Stimulated activated CD4-positive, alpha-beta T cell treated with anti-CD3 and anti-CD28 coated beads, Interleukin-15, amount 100 ng/mL, for 1 hour (primary cell): Measurements from ENCODE around the gene ALDH1A2.
A peak's percentile ranks its signal among the peaks of the same experiment; 100 is the strongest.
"Not testable (repeated sequence)": the region's sequence is repeated elsewhere in the genome, so short reads cannot be mapped to it uniquely, and the experiment has no call there.

Experiments
- DNase-seq, 2 donors: peaks; one replicate each; pipeline ENCODE4 v3.0.0-alpha.2; 2020; ENCODE audit warnings: low read depth in 1 of 2, low spot score in 1 of 2

The ALDH1A2 gene

GRCh38 chr15:58065445-58066041, at the start of gene ALDH1A2:
TSS of gene ALDH1A2 (minus strand) at chr15:58065711. CDS start at chr15:58065650, 61 bp downstream.
- peak in 1 of 2 donors; percentile 0 for DNase-seq

DNA sequence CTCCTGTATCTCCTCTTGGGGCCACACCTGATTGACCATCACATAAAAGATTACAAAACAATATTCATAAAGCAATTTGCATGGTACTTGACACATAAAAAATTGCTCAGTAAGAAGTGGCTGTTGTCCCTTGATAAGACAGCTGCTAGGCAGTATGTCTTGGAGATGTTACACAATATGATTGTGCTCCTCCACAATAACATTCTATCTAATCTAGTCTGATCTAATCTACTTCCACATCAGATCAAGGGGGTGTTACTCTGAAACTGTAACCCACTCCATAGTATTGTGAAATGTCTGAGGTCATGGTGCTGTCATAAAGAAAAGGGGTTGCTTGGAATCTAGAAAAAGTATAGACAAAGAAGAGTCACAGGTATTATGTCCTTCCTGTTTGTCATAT, 49.3 kb upstream of the ALDH1A2 start:
- no peak for DNase-seq

- no peak for DNase-seq
These were observed 48.9 kb upstream of the ALDH1A2 start for GRCh38 chr15:58114388-58114787.

DNA sequence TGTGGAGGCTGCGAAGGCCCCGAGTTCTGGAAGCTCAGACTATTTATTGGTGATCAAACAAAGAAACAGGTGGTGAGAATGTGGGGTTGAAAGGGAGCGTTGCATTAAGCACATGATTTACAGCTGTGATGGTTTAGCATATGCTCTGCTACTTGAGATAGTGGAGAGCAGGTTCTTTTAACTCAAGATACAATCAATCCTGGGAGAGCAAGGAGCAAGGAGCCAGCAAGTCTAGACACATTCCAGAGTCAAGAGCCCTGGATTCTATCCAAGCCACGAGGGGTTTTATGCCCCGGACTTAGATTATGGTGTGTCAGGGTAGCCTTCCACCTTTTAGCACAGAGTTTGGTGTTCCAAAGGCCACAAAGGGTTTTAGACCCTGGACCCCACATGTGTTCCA, 47.8 kb upstream of the ALDH1A2 start:
- DNase-seq: not testable (repeated sequence)

GRCh38 chr15:58111718-58112104, 46.2 kb upstream of the ALDH1A2 start:
- DNase-seq: no peak

GRCh38 chr15:58110999-58111717, 45.6 kb upstream of the ALDH1A2 start:
- no peak for DNase-seq

- DNase-seq: no peak
These were observed 43.9 kb upstream of the ALDH1A2 start for GRCh38 chr15:58109419-58109818.

- no peak for DNase-seq
These were observed 42.6 kb upstream of the ALDH1A2 start for GRCh38 chr15:58108117-58108516.

DNA sequence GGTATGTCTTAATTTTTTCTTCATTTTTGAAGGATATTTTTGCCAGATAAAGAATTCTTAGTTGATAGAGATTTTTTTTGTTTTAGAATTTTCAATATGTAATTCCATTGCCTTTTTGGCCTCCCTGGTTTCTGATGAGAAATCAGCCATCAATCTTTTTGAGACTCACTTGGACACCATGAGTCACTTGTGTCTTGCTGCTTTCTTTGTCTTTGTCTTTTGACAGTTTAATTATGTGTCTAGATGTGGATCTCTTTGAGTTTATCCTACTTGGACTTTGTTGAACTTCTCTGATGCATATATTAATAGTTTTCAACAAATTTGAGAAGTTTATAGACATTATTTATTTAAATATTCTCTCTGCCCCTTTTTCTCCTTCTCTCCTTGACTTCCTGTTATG, 38.0 kb upstream of the ALDH1A2 start:
- no peak for DNase-seq

GRCh38 chr15:58096529-58097084, 31.1 kb upstream of the ALDH1A2 start:
- DNase-seq: no peak

GRCh38 chr15:58095415-58095814, 29.9 kb upstream of the ALDH1A2 start:
- DNase-seq: no peak

DNA sequence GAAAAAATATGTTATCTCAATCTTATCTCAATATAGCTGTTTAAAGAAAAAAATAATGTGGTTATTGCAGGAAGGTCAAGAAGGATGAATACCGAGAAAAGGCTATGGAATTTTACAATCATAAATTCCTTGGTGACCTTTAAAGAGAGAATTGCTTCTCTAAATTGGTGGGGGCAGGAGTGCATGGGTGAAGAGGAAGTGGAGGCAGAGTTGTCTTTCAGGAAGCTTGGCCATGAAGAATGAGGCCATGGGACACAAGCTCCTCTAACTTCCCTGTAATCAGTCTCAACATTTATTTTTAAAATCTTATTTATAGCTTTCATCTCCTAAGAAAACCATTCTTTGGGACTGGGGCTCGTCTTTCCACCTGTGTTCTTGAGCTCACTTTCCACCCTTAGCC, 22.4 kb upstream of the ALDH1A2 start:
- no peak for DNase-seq

DNA sequence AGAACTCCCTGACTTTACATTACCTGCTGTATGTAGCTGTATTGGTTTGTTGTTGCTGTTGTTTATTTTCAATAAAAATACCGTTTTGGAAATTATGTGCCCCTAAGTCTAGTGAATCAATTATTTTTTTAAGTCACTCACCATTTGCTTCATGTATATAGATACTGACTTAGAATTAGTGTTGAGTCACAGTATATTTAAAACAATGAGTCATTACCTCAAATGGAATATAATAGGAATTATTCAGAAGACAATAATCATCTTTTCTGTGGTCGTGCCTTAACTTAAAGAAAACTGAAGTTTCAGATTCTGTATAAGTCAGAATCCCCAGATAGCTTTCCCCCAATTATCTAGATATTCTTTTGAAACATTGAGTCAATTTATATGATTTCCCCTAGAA, 21.0 kb upstream of the ALDH1A2 start:
- no peak for DNase-seq

GRCh38 chr15:58083526-58083925, 18.0 kb upstream of the ALDH1A2 start:
- DNase-seq: no peak

DNA sequence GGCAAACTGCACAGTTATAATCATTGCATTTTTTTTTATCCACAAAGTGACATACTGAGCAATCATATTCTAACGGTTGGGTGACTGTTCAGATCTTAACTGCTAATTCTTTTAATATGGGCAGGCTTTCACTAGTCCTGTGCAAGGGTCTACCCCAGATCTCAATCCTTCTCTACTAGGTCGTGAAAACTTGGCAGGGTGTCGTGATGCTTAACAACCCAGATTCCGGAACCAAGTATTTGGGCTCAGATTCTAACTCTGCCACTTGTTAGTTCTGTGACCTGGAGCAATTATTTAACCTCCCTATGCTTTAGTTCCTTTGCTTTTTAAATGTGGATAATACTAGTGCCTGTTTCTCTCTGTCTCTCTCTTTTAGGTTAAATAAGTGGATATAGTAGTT, 16.4 kb upstream of the ALDH1A2 start:
- DNase-seq: no peak

DNA sequence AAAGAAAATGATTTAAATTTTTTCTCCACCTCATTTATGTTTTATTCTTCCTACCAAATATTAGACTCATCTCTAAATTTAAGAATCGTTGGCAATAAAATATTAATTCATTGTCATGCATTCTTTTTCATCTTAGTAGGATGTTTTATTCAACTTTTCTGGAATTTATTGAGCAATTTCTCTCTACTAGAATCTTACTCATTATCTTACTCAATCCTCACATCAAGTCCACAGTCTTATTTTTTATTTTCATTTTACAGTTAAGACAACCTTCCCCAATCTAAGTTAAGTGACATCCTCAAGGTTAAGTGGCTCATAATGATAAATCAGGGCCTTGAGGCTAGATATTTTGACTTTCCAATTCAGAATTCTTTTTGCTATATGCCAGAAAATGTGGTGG, 15.9 kb upstream of the ALDH1A2 start:
- DNase-seq: no peak

DNA sequence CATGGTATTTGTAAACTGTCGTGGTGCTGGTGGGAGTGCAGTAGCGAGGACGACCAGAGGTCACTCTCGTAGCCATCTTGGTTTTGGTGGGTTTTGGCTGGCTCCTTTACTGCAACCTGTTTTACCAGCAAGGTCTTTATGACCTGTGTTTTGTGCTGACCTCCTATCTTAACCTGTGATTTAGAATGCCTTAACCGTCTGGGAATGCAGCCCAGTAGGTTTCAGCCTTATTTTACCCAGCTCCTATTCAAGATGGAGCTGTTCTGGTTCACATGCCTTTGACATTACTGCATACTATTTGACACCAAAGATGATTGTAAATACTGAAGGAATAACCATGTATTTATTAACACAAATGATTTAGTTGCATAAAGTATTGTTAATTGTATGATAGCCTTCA, 15.4 kb upstream of the ALDH1A2 start:
- not testable (repeated sequence) for DNase-seq

DNA sequence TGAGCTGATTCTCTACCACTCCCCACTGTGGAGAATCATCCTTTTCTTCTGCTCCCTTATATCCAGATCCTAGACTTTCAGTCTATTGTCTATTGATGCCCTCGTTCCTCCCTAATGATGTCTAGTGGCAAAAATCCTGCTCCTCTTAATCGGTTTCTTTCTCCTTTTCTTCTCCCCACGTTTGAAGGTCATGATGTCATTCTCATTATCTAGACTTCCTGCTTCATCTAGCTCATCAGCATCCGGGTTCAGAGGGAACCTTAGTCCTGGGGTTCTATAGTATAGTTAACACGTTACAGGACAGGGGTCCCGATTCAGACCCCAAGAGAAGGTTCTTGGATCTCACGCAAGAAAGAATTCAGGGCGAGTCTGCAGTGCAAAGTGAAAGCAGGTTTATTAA, 14.9 kb upstream of the ALDH1A2 start:
- no peak for DNase-seq

DNA sequence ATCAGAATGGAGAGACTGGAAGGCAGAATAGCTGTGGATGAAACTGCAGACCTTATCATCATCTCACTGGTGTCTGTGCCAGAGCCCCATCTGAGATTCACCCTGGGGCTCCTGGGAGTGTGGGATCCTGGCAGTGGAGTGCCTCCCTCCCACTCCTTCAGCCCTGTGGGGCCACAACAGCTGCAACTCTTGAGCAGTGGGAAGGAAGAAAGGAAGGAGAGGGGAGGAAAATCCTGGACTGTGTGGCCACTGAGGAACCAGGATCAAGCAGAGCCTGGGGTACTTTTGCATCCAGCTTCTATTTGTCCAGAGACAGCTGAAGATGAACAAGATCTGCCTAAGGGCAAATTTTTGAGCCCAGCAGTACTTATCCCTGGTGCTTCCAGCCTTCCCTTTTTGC, 13.1 kb upstream of the ALDH1A2 start:
- DNase-seq: no peak

DNA sequence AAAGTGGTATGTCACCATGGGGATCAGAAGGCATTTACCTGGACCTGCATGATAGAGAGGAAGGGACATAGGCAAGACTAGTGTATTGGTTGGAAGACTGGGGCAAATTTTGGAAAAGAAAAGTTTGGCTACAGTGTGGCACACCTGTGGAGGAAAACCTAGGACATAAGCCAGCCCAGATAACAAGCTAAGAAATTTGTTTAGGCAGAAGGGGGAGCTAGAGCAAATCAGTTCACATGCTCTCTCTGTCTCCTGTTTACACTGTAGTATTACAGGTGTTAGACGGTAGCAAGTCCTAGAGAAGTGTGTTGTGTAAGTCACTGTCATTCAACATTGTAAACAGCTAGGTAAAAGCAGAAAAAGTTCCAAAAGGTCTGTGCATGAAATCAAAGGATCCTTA, 11.9 kb upstream of the ALDH1A2 start:
- DNase-seq: no peak

GRCh38 chr15:58074452-58074851, 8.9 kb upstream of the ALDH1A2 start:
- no peak for DNase-seq

- peak in 1 of 2 donors; percentile 12 for DNase-seq
These were observed 5.4 kb upstream of the ALDH1A2 start for GRCh38 chr15:58070801-58071418.
